ENCODE results near the gene FRMD8.

The FRMD8 gene

GRCh38 chr11:65433657-65434056, 47.2 kb downstream of the FRMD8 start:
- no peak for DNase-seq
- TF ChIP-seq POLR2A (IDR thresholded peaks at IDR 0.05; ENCODE audit: low read length) (no peak), GATA1 (IDR thresholded peaks at IDR 0.05; ENCODE audit: low read depth, low read length) (no peak)

- TF ChIP-seq GATA1 (IDR thresholded peaks at IDR 0.05; ENCODE audit: low read depth, low read length) (no peak), POLR2A (IDR thresholded peaks at IDR 0.05; ENCODE audit: low read length) (peak; percentile 72)
- DNase-seq: peak; percentile 41 to 64
Measured at GRCh38 chr11:65434057-65434666, 47.7 kb downstream of the FRMD8 start.

GRCh38 chr11:65434667-65435410, 48.4 kb downstream of the FRMD8 start:
- TF ChIP-seq GATA1 (IDR thresholded peaks at IDR 0.05; ENCODE audit: low read depth, low read length) (no peak), POLR2A (IDR thresholded peaks at IDR 0.05; ENCODE audit: low read length) (peak; percentile 0)
- DNase-seq: no peak

GRCh38 chr11:65435411-65435931, 49.0 kb downstream of the FRMD8 start:
- no peak for DNase-seq
- TF ChIP-seq GATA1 (IDR thresholded peaks at IDR 0.05; ENCODE audit: low read depth, low read length) (no peak), POLR2A (IDR thresholded peaks at IDR 0.05; ENCODE audit: low read length) (peak; percentile 9)

GRCh38 chr11:65435981-65436411, 49.6 kb downstream of the FRMD8 start:
- no peak for DNase-seq
- no peak for TF ChIP-seq GATA1 (IDR thresholded peaks at IDR 0.05; ENCODE audit: low read depth, low read length)
- no peak for TF ChIP-seq POLR2A (IDR thresholded peaks at IDR 0.05; ENCODE audit: low read length)

GRCh38 chr11:65436412-65437032, 50.1 kb downstream of the FRMD8 start:
- TF ChIP-seq GATA1 (IDR thresholded peaks at IDR 0.05; ENCODE audit: low read depth, low read length): no peak
- TF ChIP-seq POLR2A (IDR thresholded peaks at IDR 0.05; ENCODE audit: low read length): peak; percentile 74
- DNase-seq: no peak

- no peak for DNase-seq
- TF ChIP-seq POLR2A (IDR thresholded peaks at IDR 0.05; ENCODE audit: low read length) (peak; percentile 65), GATA1 (IDR thresholded peaks at IDR 0.05; ENCODE audit: low read depth, low read length) (no peak)
Measured at GRCh38 chr11:65437436-65438227, 51.2 kb downstream of the FRMD8 start.

GRCh38 chr11:65438257-65439151, 52.1 kb downstream of the FRMD8 start:
- no peak for DNase-seq
- peak; percentile 40 for TF ChIP-seq POLR2A (IDR thresholded peaks at IDR 0.05; ENCODE audit: low read length)
- TF ChIP-seq GATA1 (IDR thresholded peaks at IDR 0.05; ENCODE audit: low read depth, low read length): no peak

- TF ChIP-seq GATA1 (IDR thresholded peaks at IDR 0.05; ENCODE audit: low read depth, low read length) (no peak), POLR2A (IDR thresholded peaks at IDR 0.05; ENCODE audit: low read length) (no peak)
- no peak for DNase-seq
Measured at GRCh38 chr11:65439331-65440181, 53.1 kb downstream of the FRMD8 start.

- TF ChIP-seq GATA1 (IDR thresholded peaks at IDR 0.05; ENCODE audit: low read depth, low read length) (no peak), POLR2A (IDR thresholded peaks at IDR 0.05; ENCODE audit: low read length) (peak; percentile 46)
- no peak for DNase-seq
Measured at GRCh38 chr11:65440831-65441499, 54.5 kb downstream of the FRMD8 start.

GRCh38 chr11:65442842-65443331, 56.5 kb downstream of the FRMD8 start:
- no peak for DNase-seq
- peak; percentile 34 for TF ChIP-seq POLR2A (IDR thresholded peaks at IDR 0.05; ENCODE audit: low read length)
- no peak for TF ChIP-seq GATA1 (IDR thresholded peaks at IDR 0.05; ENCODE audit: low read depth, low read length)

Measured in erythroblast (primary cell).